ENCODE data around the gene UTP4. TPM values are rescaled to one million over a fixed set of nuclear protein-coding genes. Genes with fewer than 3 reads are reported as not detected.

UTP4 gene
- total and polyA plus RNA-seq, 2 of the 8 experiments (the other 6 are each of a cell fraction or from before 2014, with no cell fraction given): 101 to 118 TPM

DNA sequence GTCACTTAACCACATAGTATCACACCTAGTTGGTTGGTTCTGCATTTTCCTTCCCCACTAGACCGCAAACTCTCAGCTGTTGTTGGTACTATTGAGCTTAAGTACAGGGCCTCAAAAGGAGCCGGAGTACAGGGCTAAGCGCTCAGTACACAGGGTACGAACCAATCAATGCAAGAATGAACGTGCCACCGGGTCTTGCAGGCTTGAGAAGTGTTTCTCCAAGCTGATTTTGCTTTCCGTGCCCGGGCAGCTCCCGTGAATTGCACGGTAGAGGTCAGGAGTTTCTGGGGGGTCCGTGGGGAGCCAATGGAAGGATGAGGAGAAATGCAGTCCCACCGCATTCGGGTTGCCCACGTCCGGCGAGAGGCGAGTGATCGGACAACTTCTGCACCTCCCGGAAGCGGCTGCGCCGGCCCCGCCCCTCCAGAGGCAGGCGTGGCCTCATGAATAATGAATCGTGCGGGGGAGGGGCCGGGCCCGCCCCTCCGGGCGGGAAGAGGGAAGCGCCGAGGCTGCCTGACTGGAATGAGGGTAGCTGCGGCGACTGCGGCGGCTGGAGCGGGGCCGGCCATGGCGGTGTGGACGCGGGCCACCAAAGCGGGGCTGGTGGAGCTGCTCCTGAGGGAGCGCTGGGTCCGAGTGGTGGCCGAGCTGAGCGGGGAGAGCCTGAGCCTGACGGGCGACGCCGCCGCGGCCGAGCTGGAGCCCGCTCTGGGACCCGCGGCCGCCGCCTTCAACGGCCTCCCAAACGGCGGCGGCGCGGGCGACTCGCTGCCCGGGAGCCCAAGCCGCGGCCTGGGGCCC, 54.4 kb downstream of the UTP4 start, which contains the start of gene SNTB2 (continued):
- TF ChIP-seq, protein P1, sequence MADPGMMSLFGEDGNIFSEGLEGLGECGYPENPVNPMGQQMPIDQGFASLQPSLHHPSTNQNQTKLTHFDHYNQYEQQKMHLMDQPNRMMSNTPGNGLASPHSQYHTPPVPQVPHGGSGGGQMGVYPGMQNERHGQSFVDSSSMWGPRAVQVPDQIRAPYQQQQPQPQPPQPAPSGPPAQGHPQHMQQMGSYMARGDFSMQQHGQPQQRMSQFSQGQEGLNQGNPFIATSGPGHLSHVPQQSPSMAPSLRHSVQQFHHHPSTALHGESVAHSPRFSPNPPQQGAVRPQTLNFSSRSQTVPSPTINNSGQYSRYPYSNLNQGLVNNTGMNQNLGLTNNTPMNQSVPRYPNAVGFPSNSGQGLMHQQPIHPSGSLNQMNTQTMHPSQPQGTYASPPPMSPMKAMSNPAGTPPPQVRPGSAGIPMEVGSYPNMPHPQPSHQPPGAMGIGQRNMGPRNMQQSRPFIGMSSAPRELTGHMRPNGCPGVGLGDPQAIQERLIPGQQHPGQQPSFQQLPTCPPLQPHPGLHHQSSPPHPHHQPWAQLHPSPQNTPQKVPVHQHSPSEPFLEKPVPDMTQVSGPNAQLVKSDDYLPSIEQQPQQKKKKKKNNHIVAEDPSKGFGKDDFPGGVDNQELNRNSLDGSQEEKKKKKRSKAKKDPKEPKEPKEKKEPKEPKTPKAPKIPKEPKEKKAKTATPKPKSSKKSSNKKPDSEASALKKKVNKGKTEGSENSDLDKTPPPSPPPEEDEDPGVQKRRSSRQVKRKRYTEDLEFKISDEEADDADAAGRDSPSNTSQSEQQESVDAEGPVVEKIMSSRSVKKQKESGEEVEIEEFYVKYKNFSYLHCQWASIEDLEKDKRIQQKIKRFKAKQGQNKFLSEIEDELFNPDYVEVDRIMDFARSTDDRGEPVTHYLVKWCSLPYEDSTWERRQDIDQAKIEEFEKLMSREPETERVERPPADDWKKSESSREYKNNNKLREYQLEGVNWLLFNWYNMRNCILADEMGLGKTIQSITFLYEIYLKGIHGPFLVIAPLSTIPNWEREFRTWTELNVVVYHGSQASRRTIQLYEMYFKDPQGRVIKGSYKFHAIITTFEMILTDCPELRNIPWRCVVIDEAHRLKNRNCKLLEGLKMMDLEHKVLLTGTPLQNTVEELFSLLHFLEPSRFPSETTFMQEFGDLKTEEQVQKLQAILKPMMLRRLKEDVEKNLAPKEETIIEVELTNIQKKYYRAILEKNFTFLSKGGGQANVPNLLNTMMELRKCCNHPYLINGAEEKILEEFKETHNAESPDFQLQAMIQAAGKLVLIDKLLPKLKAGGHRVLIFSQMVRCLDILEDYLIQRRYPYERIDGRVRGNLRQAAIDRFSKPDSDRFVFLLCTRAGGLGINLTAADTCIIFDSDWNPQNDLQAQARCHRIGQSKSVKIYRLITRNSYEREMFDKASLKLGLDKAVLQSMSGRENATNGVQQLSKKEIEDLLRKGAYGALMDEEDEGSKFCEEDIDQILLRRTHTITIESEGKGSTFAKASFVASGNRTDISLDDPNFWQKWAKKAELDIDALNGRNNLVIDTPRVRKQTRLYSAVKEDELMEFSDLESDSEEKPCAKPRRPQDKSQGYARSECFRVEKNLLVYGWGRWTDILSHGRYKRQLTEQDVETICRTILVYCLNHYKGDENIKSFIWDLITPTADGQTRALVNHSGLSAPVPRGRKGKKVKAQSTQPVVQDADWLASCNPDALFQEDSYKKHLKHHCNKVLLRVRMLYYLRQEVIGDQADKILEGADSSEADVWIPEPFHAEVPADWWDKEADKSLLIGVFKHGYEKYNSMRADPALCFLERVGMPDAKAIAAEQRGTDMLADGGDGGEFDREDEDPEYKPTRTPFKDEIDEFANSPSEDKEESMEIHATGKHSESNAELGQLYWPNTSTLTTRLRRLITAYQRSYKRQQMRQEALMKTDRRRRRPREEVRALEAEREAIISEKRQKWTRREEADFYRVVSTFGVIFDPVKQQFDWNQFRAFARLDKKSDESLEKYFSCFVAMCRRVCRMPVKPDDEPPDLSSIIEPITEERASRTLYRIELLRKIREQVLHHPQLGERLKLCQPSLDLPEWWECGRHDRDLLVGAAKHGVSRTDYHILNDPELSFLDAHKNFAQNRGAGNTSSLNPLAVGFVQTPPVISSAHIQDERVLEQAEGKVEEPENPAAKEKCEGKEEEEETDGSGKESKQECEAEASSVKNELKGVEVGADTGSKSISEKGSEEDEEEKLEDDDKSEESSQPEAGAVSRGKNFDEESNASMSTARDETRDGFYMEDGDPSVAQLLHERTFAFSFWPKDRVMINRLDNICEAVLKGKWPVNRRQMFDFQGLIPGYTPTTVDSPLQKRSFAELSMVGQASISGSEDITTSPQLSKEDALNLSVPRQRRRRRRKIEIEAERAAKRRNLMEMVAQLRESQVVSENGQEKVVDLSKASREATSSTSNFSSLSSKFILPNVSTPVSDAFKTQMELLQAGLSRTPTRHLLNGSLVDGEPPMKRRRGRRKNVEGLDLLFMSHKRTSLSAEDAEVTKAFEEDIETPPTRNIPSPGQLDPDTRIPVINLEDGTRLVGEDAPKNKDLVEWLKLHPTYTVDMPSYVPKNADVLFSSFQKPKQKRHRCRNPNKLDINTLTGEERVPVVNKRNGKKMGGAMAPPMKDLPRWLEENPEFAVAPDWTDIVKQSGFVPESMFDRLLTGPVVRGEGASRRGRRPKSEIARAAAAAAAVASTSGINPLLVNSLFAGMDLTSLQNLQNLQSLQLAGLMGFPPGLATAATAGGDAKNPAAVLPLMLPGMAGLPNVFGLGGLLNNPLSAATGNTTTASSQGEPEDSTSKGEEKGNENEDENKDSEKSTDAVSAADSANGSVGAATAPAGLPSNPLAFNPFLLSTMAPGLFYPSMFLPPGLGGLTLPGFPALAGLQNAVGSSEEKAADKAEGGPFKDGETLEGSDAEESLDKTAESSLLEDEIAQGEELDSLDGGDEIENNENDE (IDR thresholded peaks at IDR 0.05; ENCODE audit: insufficient replicate concordance, low read length): no peak
- TF ChIP-seq, protein P2, sequence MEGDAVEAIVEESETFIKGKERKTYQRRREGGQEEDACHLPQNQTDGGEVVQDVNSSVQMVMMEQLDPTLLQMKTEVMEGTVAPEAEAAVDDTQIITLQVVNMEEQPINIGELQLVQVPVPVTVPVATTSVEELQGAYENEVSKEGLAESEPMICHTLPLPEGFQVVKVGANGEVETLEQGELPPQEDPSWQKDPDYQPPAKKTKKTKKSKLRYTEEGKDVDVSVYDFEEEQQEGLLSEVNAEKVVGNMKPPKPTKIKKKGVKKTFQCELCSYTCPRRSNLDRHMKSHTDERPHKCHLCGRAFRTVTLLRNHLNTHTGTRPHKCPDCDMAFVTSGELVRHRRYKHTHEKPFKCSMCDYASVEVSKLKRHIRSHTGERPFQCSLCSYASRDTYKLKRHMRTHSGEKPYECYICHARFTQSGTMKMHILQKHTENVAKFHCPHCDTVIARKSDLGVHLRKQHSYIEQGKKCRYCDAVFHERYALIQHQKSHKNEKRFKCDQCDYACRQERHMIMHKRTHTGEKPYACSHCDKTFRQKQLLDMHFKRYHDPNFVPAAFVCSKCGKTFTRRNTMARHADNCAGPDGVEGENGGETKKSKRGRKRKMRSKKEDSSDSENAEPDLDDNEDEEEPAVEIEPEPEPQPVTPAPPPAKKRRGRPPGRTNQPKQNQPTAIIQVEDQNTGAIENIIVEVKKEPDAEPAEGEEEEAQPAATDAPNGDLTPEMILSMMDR (IDR thresholded peaks at IDR 0.05; ENCODE audit: control extremely low read depth in 1 of 3, insufficient read depth in 1 of 3, low read depth in 1 of 3, low read length in 3 of 3): no peak
- TF ChIP-seq FOSL1 (IDR thresholded peaks at IDR 0.05; ENCODE audit: insufficient read depth, low read depth, low read length) (no peak), HDAC6 (IDR thresholded peaks at IDR 0.05; ENCODE audit: low read depth, low read length) (no peak), SIX5 (IDR thresholded peaks at IDR 0.05; ENCODE audit: low read depth, low read length) (no peak), RXRA (IDR thresholded peaks at IDR 0.05; ENCODE audit: insufficient read depth, low read depth, low read length) (no peak), EGR1 (IDR thresholded peaks at IDR 0.05; ENCODE audit: borderline replicate concordance, low read depth, low read length) (peak; percentile 80; the same call in 1 of the 2 replicates)

Measured in H1 (cell line).